ENCODE data around the gene TESK1. TPM values are rescaled to one million over a fixed set of nuclear protein-coding genes. Genes with fewer than 3 reads are reported as not detected.

The TESK1 gene
- total and polyA plus RNA-seq, 2 of the 8 experiments (the other 6 are each of a cell fraction or from before 2014, with no cell fraction given) = 13.5 to 13.9 TPM

DNA sequence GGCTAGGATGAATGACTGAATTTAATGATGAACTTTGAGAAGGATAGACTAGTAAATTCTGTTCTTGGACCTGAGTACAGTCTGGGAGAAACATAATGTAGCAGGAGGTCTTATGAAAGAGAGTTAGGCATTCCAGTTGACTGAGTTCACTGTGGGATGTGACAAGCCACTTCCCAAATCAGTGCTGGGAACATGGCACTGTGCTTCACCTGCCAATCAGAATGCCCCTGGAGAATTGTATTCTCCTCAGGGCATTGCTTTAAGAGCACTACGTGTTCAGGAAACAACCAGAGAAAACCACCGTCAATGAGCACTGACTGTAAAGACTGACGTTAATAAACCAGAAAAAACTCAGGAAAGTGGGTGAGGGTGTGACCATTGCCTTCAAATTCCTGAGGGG lies 54.3 kb downstream of the TESK1 start:
- peaks cover 2 to 6% of the 10 kb centered on the region in 2 experiments for H4K20me1 ChIP-seq (replicated peaks in 1 of 2; ENCODE audit: control insufficient read depth in 1 of 2, insufficient read depth in 2 of 2, low read length in 2 of 2)
- H3K4me1 ChIP-seq (replicated peaks in 1 of 4; ENCODE audit: control insufficient read depth in 3 of 4, insufficient read depth in 4 of 4, low read length in 3 of 4) = peaks cover 0 to 3% (median 2%) of the 10 kb centered on the region in 4 experiments
- no peak overlapping the region for H3K14ac ChIP-seq (ENCODE audit: insufficient read length)
- H3K9ac ChIP-seq (replicated peaks in 1 of 4; ENCODE audit: extremely low read depth in 1 of 4, low read depth in 3 of 4, low read length in 3 of 4) = no peak overlapping the region; a peak in 1 of 7 replicates
- no peaks in the 10 kb centered on the region; a peak in 1 of 4 replicates for H3K79me2 ChIP-seq (ENCODE audit: control insufficient read depth in 1 of 2, insufficient read depth in 2 of 2, low read length in 2 of 2)
- H3K4me2 ChIP-seq (ENCODE audit: insufficient read depth in 1 of 2, low read depth in 2 of 2, low read length in 2 of 2) = peak overlapping the region; percentile 77 to 92; a peak in 3 of 4 replicates
- H3K4me3 ChIP-seq (ENCODE audit: extremely low read depth in 1 of 4, insufficient read depth in 2 of 4, low read depth in 3 of 4, low read length in 4 of 4) = peak overlapping the region in 3 of 4 experiments; percentile 70 to 92 (median 87); a peak in 5 of 8 replicates
- H3K18ac ChIP-seq (ENCODE audit: extremely low read depth, low read length) = no peak overlapping the region
- no peak overlapping the region for H4K8ac ChIP-seq (ENCODE audit: extremely low read depth, insufficient read depth, low read length)
- peaks cover 6 to 32% (median 13%) of the 10 kb centered on the region in 4 experiments for H3K36me3 ChIP-seq (ENCODE audit: control insufficient read depth in 2 of 4, insufficient read depth in 4 of 4, low read length in 3 of 4)
- H3K23ac ChIP-seq (ENCODE audit: insufficient read length) = no peak overlapping the region
- WGBS, 2 experiments (ENCODE audit: extremely low coverage in 1 of 2, insufficient coverage in 1 of 2, insufficient read length in 1 of 2, insufficient replicate concordance in 2 of 2, low coverage in 1 of 2, low lambda C conversion rate in 2 of 2, missing lambda C conversion rate in 1 of 2) = 97% methylated on average over 3 of the region's 3 CpGs; no CpG with 5 or more reads in 1 of the 2 experiments
- H3K23me2 ChIP-seq (ENCODE audit: low read depth, low read length) = peaks cover 10% of the 10 kb centered on the region
- no peak overlapping the region for H2BK15ac ChIP-seq (ENCODE audit: low read length)
- no peak overlapping the region for H2BK12ac ChIP-seq (ENCODE audit: low read depth, low read length)
- CTCF ChIA-PET (ENCODE audit: partially characterized antibody) = interaction anchor here (0.9 to 15.9 kb wide), 11 partner anchors 11 to 97 kb away, joined by 3 to 347 read pairs (median 9); partner anchors contain the start of genes CA9, CREB3, SIT1 and TLN1
- no peak overlapping the region for H2AFZ ChIP-seq (ENCODE audit: low read length)
- H3K79me1 ChIP-seq (ENCODE audit: low read depth, low read length) = peaks cover 2% of the 10 kb centered on the region; the same call in 1 of the 2 replicates
- no peak overlapping the region for H4K5ac ChIP-seq (ENCODE audit: insufficient read length, low read depth, low read length)
- no peak overlapping the region for H3K56ac ChIP-seq (replicated peaks; ENCODE audit: insufficient read length, low read depth, low read length)
- H4K91ac ChIP-seq (replicated peaks; ENCODE audit: insufficient read length, low read length) = no peak overlapping the region
- no peak overlapping the region for H2AK5ac ChIP-seq (ENCODE audit: low read depth, low read length)
- no peak overlapping the region for H2BK120ac ChIP-seq (replicated peaks; ENCODE audit: low read depth, low read length)
- H3K27me3 ChIP-seq (replicated peaks in 1 of 4; ENCODE audit: control insufficient read depth in 3 of 4, extremely low read depth in 1 of 4, insufficient read depth in 3 of 4, low read length in 3 of 4) = peaks cover 0 to 7% (median 0%) of the 10 kb centered on the region in 4 experiments; a peak in 1 of 7 replicates
- no peak overlapping the region for H3K4ac ChIP-seq (replicated peaks; ENCODE audit: insufficient read length, low read depth, low read length)
- no peak overlapping the region for H3K27ac ChIP-seq (ENCODE audit: low read depth, low read length)
- no peaks in the 10 kb centered on the region for H3K9me3 ChIP-seq (ENCODE audit: insufficient read depth in 2 of 2, low read depth in 1 of 2, low read length in 1 of 2)
- POLR2A ChIA-PET (ENCODE audit: partially characterized antibody) = interaction anchor here (1.0 to 7.9 kb wide), 7 partner anchors 10 to 69 kb away, joined by 3 to 84 read pairs (median 6); partner anchors contain the start of gene TPM2
- FAIRE-seq (no peak), DNase-seq (ENCODE audit: low read depth in 1 of 2, low spot score in 2 of 2) (no peak)
- H2BK20ac ChIP-seq (ENCODE audit: low read length) = no peak overlapping the region
- no peak overlapping the region for H2BK5ac ChIP-seq (ENCODE audit: low read depth, low read length)
- TF ChIP-seq CEBPB (IDR thresholded peaks at IDR 0.05; ENCODE audit: low read depth, low read length) (no peak), EP300 (IDR thresholded peaks at IDR 0.05; ENCODE audit: borderline replicate concordance in 1 of 2, low read depth in 2 of 2, low read length in 2 of 2) (no peak), RFX5 (IDR thresholded peaks at IDR 0.05; ENCODE audit: borderline replicate concordance, low read depth, low read length) (no peak), SP2 (IDR thresholded peaks at IDR 0.05; ENCODE audit: low read length) (no peak)
- TF ChIP-seq, protein P1, sequence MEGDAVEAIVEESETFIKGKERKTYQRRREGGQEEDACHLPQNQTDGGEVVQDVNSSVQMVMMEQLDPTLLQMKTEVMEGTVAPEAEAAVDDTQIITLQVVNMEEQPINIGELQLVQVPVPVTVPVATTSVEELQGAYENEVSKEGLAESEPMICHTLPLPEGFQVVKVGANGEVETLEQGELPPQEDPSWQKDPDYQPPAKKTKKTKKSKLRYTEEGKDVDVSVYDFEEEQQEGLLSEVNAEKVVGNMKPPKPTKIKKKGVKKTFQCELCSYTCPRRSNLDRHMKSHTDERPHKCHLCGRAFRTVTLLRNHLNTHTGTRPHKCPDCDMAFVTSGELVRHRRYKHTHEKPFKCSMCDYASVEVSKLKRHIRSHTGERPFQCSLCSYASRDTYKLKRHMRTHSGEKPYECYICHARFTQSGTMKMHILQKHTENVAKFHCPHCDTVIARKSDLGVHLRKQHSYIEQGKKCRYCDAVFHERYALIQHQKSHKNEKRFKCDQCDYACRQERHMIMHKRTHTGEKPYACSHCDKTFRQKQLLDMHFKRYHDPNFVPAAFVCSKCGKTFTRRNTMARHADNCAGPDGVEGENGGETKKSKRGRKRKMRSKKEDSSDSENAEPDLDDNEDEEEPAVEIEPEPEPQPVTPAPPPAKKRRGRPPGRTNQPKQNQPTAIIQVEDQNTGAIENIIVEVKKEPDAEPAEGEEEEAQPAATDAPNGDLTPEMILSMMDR (IDR thresholded peaks at IDR 0.05; ENCODE audit: control extremely low read depth in 1 of 3, insufficient read depth in 1 of 3, low read depth in 1 of 3, low read length in 3 of 3) = no peak
